HG03159 (cell line): ENCODE results near the gene NUP58.

ENCODE experiments used
- ATAC-seq: cut with Tn5 transposase; IDR thresholded peaks from one replicate; pipeline ENCODE4 v1.9.1; 2021; ENCODE audit warnings: mild to moderate bottlenecking, moderate library complexity; ENCODE audit not compliant: unreplicated experiment

The NUP58 gene

DNA sequence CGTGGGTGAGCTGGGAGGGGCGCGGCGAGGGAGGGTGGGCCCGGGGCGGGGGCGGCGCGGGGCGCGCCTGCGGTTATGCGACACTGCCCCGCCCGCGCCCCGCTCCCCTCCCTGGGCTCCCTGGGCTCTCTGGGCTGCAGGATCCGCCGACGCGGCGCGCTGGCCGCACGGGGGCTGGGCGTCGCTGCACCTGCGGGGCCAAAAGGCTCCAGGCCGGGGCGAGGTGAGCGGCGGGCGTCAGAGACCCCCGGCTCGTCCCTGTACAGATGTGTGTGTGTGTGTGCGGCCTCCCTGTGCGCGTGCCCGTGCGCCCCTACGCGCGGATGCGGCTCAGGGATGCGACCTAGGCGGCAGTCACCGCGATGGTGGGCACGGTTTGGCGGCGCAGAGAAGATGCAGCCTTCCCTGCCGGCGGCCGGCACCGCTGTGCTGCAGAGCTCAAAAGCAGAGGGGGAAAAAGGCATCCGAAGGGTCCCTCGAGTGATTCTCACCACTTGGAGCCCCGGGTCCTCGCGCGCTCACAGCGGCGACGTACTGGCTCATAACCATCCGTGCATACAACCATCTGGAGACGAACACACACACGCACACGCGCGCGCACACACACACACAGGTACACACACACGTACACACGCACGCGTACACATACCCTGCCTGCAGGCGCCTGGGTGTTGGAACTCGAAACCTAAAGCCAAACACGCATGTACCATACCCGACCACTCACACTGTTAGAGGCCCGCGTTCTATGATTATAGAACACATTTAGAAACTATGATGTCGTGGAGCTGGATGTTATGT, 71.1 kb downstream of the NUP58 start:
- no peak for ATAC-seq

GRCh38 chr13:25375727-25376358, 74.4 kb downstream of the NUP58 start:
- no peak for ATAC-seq

DNA sequence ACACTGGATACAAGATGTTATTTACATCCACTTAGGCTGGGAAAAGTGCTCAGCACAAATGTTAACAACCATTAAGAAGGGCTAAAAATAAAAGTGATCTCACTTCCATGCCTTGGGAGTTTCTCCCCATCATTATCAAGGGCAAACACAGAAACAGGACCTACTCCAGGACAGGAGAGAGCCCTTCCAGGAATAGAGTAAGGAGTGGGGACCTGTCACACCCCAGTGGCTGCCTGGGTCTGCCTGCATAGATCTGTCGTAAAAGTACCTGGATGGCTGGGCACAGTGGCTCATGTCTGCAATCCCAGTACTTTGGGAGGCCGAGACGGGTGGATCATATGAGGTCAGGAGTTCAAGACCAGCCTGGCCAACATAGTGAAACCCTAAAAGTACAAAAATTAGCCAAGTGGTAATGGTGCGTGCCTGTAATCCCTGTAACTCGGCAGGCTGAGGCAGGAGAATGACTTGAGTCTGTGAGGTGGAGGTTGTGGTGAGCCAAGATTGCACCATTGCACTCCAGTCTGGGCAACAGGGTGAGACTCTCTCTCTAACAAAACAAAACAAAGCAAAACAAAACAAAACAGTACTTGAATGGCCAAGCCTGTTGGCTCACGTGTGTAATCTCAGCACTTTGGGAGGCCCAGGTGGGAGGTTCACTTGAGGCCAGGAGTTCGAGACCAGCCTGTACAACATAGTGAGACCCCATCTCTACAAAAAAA, 76.0 kb downstream of the NUP58 start:
- no peak for ATAC-seq

GRCh38 chr13:25378528-25378927, 77.1 kb downstream of the NUP58 start:
- ATAC-seq = no peak

DNA sequence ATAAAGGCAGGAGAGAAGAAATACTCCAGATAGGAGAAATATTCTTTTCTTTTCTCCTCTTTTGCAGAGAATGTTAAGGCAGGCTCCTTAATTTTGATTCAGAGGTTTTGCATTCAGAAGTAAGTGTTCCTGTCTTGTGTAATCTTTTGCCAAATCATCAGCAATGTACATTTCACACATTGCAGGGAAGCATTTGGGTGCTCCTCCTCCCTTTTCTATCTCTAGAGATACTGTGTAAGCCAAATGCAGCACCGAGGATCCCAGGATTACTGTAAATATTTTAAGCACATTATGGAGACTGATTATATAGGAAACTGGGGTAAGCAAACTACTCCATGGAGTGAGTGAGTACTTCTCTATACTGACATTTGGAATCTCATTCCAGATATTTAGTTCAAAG, 77.6 kb downstream of the NUP58 start:
- ATAC-seq = no peak

GRCh38 chr13:25380082-25380481, 78.7 kb downstream of the NUP58 start:
- ATAC-seq = no peak

DNA sequence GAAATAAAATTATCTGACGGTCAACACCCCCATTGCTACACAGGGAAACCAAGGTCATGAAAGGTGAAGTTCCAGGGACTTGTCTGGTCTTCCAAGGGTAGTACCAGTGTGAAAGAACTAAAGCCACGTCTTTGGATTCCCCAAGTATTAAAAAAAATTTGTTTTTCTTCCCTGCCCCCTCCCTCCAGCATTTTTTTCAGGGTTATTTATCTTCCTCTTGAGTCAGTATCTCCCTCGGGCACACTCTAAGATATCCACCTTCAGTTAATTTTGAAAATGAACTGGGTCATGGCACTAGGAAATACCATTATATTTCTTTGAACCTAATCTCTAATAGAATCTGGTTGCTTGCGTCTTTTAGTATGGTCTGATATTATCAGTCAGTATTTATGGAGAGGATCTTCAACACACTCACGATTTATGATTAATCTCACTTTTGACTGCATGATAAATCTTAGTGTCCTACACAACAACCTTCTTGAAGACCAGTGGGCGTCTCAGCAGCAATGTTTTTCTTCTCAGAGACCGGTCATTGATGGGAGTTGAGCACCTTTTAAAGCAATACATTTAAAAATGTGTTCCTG, 79.4 kb downstream of the NUP58 start:
- no peak for ATAC-seq

DNA sequence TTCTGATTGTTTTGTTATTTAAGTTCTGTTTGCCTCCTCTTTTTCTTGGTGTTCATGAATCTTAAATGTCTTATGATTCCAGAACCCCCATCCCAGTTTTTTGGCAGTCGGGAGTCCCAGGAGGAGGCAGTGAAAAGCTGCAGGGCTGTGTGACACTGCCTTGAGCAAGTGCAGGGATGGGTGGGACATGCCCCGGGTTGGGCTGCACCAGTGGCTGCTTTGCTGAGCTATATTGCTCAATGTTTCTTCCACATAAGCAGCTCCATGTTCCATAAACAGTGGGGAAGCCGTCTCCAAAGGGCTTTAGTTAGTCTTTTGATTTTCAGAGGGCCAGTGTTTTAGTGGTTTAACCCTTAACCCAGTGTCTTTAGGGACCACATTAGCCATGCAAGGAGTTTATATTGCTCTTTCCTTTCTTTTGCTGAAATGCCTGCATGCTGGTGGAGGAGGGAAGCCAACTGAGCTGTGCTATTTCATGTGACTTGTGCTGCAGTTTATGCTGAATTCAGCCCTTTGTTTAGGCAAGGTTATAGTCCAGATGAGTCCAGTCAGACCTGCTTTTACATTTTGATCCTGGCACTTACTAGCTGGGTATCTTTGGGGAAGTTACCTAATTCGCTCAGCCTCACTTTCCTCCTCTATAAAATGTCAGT, 83.5 kb downstream of the NUP58 start:
- no peak for ATAC-seq

DNA sequence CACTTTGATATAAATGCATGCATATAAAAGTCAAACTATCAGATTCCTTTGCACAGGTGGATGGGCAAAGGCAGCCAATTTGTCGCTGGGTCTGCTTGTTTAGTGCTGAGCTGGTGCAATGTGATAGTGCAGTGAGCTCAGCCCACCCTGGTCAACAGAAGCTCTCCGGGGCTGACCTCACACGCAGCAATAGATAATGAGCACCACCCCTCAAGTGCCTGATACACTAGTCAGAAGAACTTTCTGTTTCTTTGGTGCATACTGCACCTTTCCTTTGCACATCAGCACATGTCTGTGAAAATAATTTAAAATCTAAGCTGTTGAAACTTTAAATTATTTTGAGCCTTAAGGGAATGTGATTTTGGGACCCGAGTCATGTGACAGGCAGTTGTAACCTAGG, 90.5 kb downstream of the NUP58 start:
- no peak for ATAC-seq
